HepG2 (cell line): ENCODE results near the gene PTPDC1. TPM values are rescaled to one million over a fixed set of nuclear protein-coding genes. Genes with fewer than 3 reads are reported as not detected.

Source experiments
- ATAC-seq: fragments of 200-7000 bp; cut with Tn5 transposase; 3 replicates; pipeline ENCODE4 v1.9.1; 2020; ENCODE audit warnings: mild to moderate bottlenecking, moderate library complexity
- BruUV-seq: library from RNA; stranded (reverse); fragments of 400-500 nt; replicated peaks from 2 replicates; lab custom pipeline; 2021; lab: Mats Ljungman, UMichigan
- CTCF ChIA-PET: fragments of 300-600 bp; formaldehyde crosslinking; extraction: SDS; loops from one replicate; lab custom pipeline; 2021; ENCODE audit warnings: low total read pairs, inconsistent platforms, low intra/inter-chr PET ratio; lab: Yijun Ruan, JAX
- POLR2A ChIA-PET: fragments of 350-600 bp; sonication (Branson Sonifier 250); formaldehyde crosslinking; loops from one replicate; lab custom pipeline; 2020; ENCODE audit warnings: antibody characterized with exemption, inconsistent platforms; lab: Yijun Ruan, JAX
- DNase-seq: peaks from one replicate; pipeline ENCODE4 v3.0.0-alpha.2; 2015; ENCODE audit warnings: low spot score
- FAIRE-seq: peaks from 3 replicates; lab custom pipeline; 2011; peaks lifted over from hg19 to GRCh38; lab: Jason Lieb, UNC
- H2AFZ ChIP-seq: one replicate; pipeline ENCODE4 v1.6.1; 2011; ENCODE audit warnings: low read length, inconsistent platforms
- H3K27ac ChIP-seq: fragments of 300-600 bp; 3 replicates; pipeline ENCODE4 v1.8.0; 2011; ENCODE audit warnings: mixed run types, mild to moderate bottlenecking, mixed read lengths, low read length, inconsistent platforms; ENCODE audit not compliant: insufficient read depth; ENCODE audit errors: extremely low read length
- H3K27me3 ChIP-seq, 2 experiments: fragments of 200-600 bp in 1 of 2; 2 replicates in 1 of 2; 3 replicates in 1 of 2; pipeline versions ENCODE4 v1.6.0 to v1.8.0; 2011; ENCODE audit warnings: low read length in 2 of 2, mild to moderate bottlenecking in 2 of 2, moderate library complexity in 2 of 2, inconsistent platforms in 1 of 2; ENCODE audit not compliant: insufficient read depth in 2 of 2, control insufficient read depth in 1 of 2
- H3K36me3 ChIP-seq, 2 experiments: fragments of 200-600 bp in 1 of 2; replicated peaks in 1 of 2; 2 replicates in 1 of 2; 3 replicates in 1 of 2; pipeline versions ENCODE4 v1.5.1 to v1.8.0; 2011; ENCODE audit warnings: low read length in 2 of 2, inconsistent platforms in 1 of 2; ENCODE audit not compliant: insufficient read depth in 2 of 2, control insufficient read depth in 1 of 2
- H3K4me1 ChIP-seq: 2 replicates; pipeline ENCODE4 v1.5.1; 2012; ENCODE audit warnings: low read length, inconsistent platforms; ENCODE audit not compliant: insufficient read depth
- H3K4me2 ChIP-seq: 2 replicates; pipeline ENCODE4 v1.6.0; 2011; ENCODE audit warnings: low read depth, low read length, inconsistent platforms
- H3K4me3 ChIP-seq, 3 experiments: fragments of 200-600 bp in 1 of 3; sonication (generic), shearing (Covaris generic) in 1 of 3; replicated peaks in 1 of 3; 2 replicates each; pipeline ENCODE4 v1.5.1; 2011 to 2016; ENCODE audit warnings: low read length in 3 of 3, inconsistent platforms in 2 of 3, low read depth in 2 of 3, mild to moderate bottlenecking in 2 of 3, control low read depth in 1 of 3, mixed read lengths in 1 of 3; ENCODE audit not compliant: insufficient read depth in 1 of 3
- H3K79me2 ChIP-seq: one replicate; pipeline ENCODE4 v1.6.1; 2011; ENCODE audit warnings: low read length, inconsistent platforms; ENCODE audit not compliant: insufficient read depth
- H3K9ac ChIP-seq: 2 replicates; pipeline ENCODE4 v1.6.0; 2011; ENCODE audit warnings: mild to moderate bottlenecking, low read depth, low read length, inconsistent platforms; ENCODE audit not compliant: insufficient read depth
- H3K9me3 ChIP-seq: 2 replicates; pipeline ENCODE4 v1.5.1; 2012; ENCODE audit warnings: mild to moderate bottlenecking, low read length
- H4K20me1 ChIP-seq: 2 replicates; pipeline ENCODE4 v1.6.0; 2011; ENCODE audit warnings: inconsistent platforms, mild to moderate bottlenecking, low read length, moderate library complexity; ENCODE audit not compliant: insufficient read depth
- EP300 ChIP-seq, 3 experiments: sonication (generic) in 1 of 3; formaldehyde crosslinking in 1 of 3; IDR thresholded peaks; 2 replicates each; pipeline versions ENCODE4 v1.5.1 to v1.6.1; 2011 to 2020; ENCODE audit warnings: low read depth in 2 of 3, low read length in 2 of 3, borderline replicate concordance in 1 of 3, improper control_type of control experiment in 1 of 3, mild to moderate bottlenecking in 1 of 3, missing genetic modification reagents in 1 of 3, moderate library complexity in 1 of 3
- MEIS2 ChIP-seq: sonication (generic); formaldehyde crosslinking; IDR thresholded peaks from 2 replicates; pipeline ENCODE4 v1.9.0; 2021; ENCODE audit warnings: mild to moderate bottlenecking, missing genetic modification reagents
- MTA1 ChIP-seq: sonication (generic); formaldehyde crosslinking; IDR thresholded peaks from 2 replicates; pipeline ENCODE4 v1.4.0; 2020; ENCODE audit warnings: missing genetic modification reagents, mild to moderate bottlenecking, borderline replicate concordance
- ZNF720 ChIP-seq: sonication (generic); formaldehyde crosslinking; IDR thresholded peaks from 2 replicates; pipeline ENCODE4 v1.4.0; 2020; ENCODE audit warnings: missing genetic modification reagents
- ZNF775 ChIP-seq: sonication (generic); formaldehyde crosslinking; IDR thresholded peaks from 2 replicates; pipeline ENCODE4 v1.4.0; 2020; ENCODE audit warnings: missing genetic modification reagents, mild to moderate bottlenecking, moderate library complexity, borderline replicate concordance
- ZSCAN22 ChIP-seq: sonication (generic); formaldehyde crosslinking; IDR thresholded peaks from 2 replicates; pipeline ENCODE4 v1.4.0; 2020; ENCODE audit warnings: mild to moderate bottlenecking, missing genetic modification reagents
- ZZZ3 ChIP-seq: sonication (generic); formaldehyde crosslinking; IDR thresholded peaks from 2 replicates; pipeline ENCODE4 v1.4.0; 2020; ENCODE audit warnings: missing genetic modification reagents, mild to moderate bottlenecking, borderline replicate concordance
- WGBS: methylation state at CpG from one replicate; pipeline ENCODE4 v1.1.6; 2017; ENCODE audit warnings: low lambda C conversion rate; 5-methylcytosine and 5-hydroxymethylcytosine counted together
- in situ Hi-C: cut with HindIII; loops from 2 replicates; pipeline ENCODE4 v1.10.0; 2017; ENCODE audit warnings: low pct_unique_long_range_greater_than_20kb; ENCODE audit not compliant: extremely low pct_ligation_motif_present
- intact Hi-C: fragments of 100-400 bp; cut with micrococcal nuclease; formaldehyde crosslinking; loops from one replicate; pipeline ENCODE4 v1.10.0; 2022; ENCODE audit not compliant: unreplicated experiment
- polyA plus RNA-seq, 8 experiments: library from polyadenylated mRNA; depleted of rRNA in 3 of 8; stranded (reverse) in 7 of 8; unstranded in 1 of 8; fragments of >200 nt; fragmentation: Illumina TruSeq in 4 of 8; extraction: Trizol in 4 of 8; gene quantifications; 2 replicates each; pipeline versions ENCODE4 v1.2.1 to v1.2.3, GENCODE V29; 2011 to 2016; ENCODE audit warnings: low read depth in 4 of 8, missing spikeins in 1 of 8, mixed read lengths in 1 of 8; ENCODE audit not compliant: insufficient read depth in 1 of 8
- total RNA-seq, 5 experiments: library from RNA; depleted of rRNA; stranded (reverse); fragments of >200 nt; fragmentation: Illumina TruSeq; extraction: Trizol; gene quantifications; 2 replicates each; pipeline ENCODE4 v1.2.3, GENCODE V29; 2016; ENCODE audit warnings: low read depth in 1 of 5
- TF ChIP-seq, protein P1 (sequence below): sonication (generic); formaldehyde crosslinking; IDR thresholded peaks from 2 replicates; pipeline ENCODE4 v1.9.0; 2021; ENCODE audit warnings: mild to moderate bottlenecking, missing genetic modification reagents
- TF ChIP-seq, protein P2 (sequence below): sonication (generic); formaldehyde crosslinking; IDR thresholded peaks from 2 replicates; pipeline ENCODE4 v1.4.0; 2020; ENCODE audit warnings: mild to moderate bottlenecking, missing genetic modification reagents
- TF ChIP-seq, protein P3 (sequence below): IDR thresholded peaks from 2 replicates; pipeline ENCODE4 v1.6.1; 2016; ENCODE audit warnings: missing biosample characterization, missing genetic modification reagents, low read depth

The PTPDC1 gene
- total and polyA plus RNA-seq, 2 of the 13 experiments (the other 11 are each of a cell fraction or from before 2014, with no cell fraction given): 6.1 to 8.6 TPM

DNA sequence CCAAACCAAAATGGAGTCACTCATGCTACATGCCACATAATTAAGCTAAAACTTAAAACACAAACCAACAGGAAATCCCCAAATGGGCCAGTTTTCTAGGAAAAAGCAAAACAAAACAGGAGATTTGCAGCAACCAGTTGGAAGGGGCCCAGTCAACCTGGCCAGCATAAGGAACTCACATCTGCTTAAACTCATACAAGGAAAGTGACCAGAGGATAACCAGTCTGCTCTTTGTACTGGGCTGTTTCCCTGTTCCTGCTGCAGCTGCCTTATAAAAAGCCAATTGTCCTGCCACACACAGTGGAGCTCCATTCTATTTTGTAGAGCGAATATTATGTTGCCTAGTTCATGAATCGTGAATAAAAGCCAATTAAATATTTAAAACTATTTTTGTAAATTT, 29.5 kb upstream of the PTPDC1 start (continued):
- TF ChIP-seq, protein P1, sequence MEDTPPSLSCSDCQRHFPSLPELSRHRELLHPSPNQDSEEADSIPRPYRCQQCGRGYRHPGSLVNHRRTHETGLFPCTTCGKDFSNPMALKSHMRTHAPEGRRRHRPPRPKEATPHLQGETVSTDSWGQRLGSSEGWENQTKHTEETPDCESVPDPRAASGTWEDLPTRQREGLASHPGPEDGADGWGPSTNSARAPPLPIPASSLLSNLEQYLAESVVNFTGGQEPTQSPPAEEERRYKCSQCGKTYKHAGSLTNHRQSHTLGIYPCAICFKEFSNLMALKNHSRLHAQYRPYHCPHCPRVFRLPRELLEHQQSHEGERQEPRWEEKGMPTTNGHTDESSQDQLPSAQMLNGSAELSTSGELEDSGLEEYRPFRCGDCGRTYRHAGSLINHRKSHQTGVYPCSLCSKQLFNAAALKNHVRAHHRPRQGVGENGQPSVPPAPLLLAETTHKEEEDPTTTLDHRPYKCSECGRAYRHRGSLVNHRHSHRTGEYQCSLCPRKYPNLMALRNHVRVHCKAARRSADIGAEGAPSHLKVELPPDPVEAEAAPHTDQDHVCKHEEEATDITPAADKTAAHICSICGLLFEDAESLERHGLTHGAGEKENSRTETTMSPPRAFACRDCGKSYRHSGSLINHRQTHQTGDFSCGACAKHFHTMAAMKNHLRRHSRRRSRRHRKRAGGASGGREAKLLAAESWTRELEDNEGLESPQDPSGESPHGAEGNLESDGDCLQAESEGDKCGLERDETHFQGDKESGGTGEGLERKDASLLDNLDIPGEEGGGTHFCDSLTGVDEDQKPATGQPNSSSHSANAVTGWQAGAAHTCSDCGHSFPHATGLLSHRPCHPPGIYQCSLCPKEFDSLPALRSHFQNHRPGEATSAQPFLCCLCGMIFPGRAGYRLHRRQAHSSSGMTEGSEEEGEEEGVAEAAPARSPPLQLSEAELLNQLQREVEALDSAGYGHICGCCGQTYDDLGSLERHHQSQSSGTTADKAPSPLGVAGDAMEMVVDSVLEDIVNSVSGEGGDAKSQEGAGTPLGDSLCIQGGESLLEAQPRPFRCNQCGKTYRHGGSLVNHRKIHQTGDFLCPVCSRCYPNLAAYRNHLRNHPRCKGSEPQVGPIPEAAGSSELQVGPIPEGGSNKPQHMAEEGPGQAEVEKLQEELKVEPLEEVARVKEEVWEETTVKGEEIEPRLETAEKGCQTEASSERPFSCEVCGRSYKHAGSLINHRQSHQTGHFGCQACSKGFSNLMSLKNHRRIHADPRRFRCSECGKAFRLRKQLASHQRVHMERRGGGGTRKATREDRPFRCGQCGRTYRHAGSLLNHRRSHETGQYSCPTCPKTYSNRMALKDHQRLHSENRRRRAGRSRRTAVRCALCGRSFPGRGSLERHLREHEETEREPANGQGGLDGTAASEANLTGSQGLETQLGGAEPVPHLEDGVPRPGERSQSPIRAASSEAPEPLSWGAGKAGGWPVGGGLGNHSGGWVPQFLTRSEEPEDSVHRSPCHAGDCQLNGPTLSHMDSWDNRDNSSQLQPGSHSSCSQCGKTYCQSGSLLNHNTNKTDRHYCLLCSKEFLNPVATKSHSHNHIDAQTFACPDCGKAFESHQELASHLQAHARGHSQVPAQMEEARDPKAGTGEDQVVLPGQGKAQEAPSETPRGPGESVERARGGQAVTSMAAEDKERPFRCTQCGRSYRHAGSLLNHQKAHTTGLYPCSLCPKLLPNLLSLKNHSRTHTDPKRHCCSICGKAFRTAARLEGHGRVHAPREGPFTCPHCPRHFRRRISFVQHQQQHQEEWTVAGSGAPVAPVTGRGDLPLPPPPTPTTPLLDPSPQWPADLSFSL: no peak

DNA sequence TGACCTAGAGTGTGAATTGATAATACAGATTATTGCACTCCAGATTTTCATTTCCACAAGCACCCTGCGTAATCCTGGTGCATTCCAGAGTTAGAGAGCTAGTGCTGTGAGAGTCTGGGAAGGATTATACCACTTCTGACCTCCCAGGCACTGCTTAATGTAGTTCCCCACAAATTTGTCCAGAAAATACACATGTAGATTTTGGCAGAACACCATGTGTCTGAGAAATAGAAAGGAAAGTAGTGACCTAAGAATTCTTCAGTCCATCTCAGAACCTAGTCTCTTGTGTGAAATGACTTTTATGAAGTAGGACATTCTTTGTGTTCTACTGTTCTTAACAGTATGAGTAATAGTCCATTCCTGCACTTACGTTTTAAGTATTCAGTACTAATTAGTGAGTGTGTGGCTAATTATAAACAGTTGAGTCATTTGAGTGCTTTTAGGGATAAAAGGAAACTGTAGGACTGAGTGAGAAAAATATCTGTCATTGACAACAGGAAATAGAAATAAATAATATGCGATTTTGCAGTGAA, 27.8 kb upstream of the PTPDC1 start:
- Histone ChIP-seq H3K9ac (no peak overlapping the region), H3K4me2 (no peak overlapping the region), H3K4me3 (no peak overlapping the region), H3K9me3 (peaks cover under 1% of the 10 kb centered on the region; the same call in 1 of the 2 replicates), H3K79me2 (no peaks in the 10 kb centered on the region), H2AFZ (no peak overlapping the region), H3K27me3 (no peaks in the 10 kb centered on the region), H4K20me1 (no peaks in the 10 kb centered on the region), H3K27ac (no peak overlapping the region), H3K4me1 (peaks cover 19% of the 10 kb centered on the region), H3K36me3 (no peaks in the 10 kb centered on the region)
- DNase-seq (no peak), FAIRE-seq (no peak), ATAC-seq (no peak)
- 97% methylated on average over 3 of the region's 3 CpGs for WGBS
- POLR2A ChIA-PET: no interaction called here
- BruUV-seq: no TSS peak
- CTCF ChIA-PET: no interaction called here
- in situ Hi-C loops: no loop called here
- TF ChIP-seq ZZZ3 (CRISPR knock-in tag): no peak
- no peak for TF ChIP-seq MTA1 (CRISPR knock-in tag)
- no peak for TF ChIP-seq ZSCAN22 (CRISPR knock-in tag)
- TF ChIP-seq, protein P2, sequence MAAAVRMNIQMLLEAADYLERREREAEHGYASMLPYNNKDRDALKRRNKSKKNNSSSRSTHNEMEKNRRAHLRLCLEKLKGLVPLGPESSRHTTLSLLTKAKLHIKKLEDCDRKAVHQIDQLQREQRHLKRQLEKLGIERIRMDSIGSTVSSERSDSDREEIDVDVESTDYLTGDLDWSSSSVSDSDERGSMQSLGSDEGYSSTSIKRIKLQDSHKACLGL (CRISPR knock-in tag): no peak
- TF ChIP-seq ZNF720 (CRISPR knock-in tag): no peak
- TF ChIP-seq EP300 (IDR thresholded peaks at IDR 0.05; ENCODE audit: low read depth in 2 of 2, low read length in 2 of 2): no peak
- TF ChIP-seq EP300 (CRISPR knock-in tag; IDR thresholded peaks at IDR 0.05; ENCODE audit: borderline replicate concordance): no peak
- TF ChIP-seq MEIS2 (CRISPR knock-in tag): no peak
- TF ChIP-seq ZNF775 (CRISPR knock-in tag): no peak
- TF ChIP-seq, protein P3, sequence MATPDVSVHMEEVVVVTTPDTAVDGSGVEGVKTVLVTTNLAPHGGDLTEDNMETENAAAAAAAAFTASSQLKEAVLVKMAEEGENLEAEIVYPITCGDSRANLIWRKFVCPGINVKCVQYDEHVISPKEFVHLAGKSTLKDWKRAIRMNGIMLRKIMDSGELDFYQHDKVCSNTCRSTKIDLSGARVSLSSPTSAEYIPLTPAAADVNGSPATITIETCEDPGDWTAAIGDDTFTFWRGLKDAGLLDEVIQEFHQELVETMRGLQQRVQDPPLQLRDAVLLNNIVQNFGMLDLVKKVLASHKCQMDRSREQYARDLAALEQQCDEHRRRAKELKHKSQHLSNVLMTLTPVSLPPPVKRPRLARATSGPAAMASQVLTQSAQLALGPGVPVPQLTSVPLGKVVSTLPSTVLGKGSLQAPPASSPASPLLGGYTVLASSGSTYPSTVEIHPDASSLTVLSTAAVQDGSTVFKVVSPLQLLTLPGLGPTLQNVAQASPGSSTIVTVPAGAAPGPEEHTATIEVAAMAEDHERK (CRISPR knock-in tag): no peak
- intact Hi-C loops: no loop called here
